DND-41 (cell line): ENCODE measurements around the gene SGMS1.

Source experiments
- ATAC-seq: fragments of 200-7000 bp; cut with Tn5 transposase; 3 replicates; pipeline ENCODE4 v1.9.1; 2021; ENCODE audit warnings: low read depth; ENCODE audit not compliant: insufficient read depth
- DNase-seq: peaks from one replicate; pipeline ENCODE4 v3.0.0-alpha.2; 2020
- H2AFZ ChIP-seq: 2 replicates; pipeline ENCODE4 v1.6.0; 2012; ENCODE audit warnings: low read depth, low read length
- H3K27ac ChIP-seq: 2 replicates; pipeline ENCODE4 v1.5.1; 2012; ENCODE audit warnings: low read length, inconsistent platforms
- H3K27me3 ChIP-seq: fragments of 200-600 bp; sonication (generic); 2 replicates; pipeline ENCODE4 v1.6.0; 2012; ENCODE audit warnings: low read length, mild to moderate bottlenecking, inconsistent platforms; ENCODE audit not compliant: insufficient read depth, poor library complexity
- H3K36me3 ChIP-seq: 2 replicates; pipeline ENCODE4 v1.5.1; 2012; ENCODE audit warnings: low read length, inconsistent platforms; ENCODE audit not compliant: insufficient read depth
- H3K4me1 ChIP-seq: 2 replicates; pipeline ENCODE4 v1.5.1; 2012; ENCODE audit warnings: mild to moderate bottlenecking, low read length; ENCODE audit not compliant: insufficient read depth
- H3K4me2 ChIP-seq: 2 replicates; pipeline ENCODE4 v1.6.0; 2012; ENCODE audit warnings: mild to moderate bottlenecking, moderate library complexity, low read length, inconsistent platforms; ENCODE audit not compliant: insufficient read depth
- H3K4me3 ChIP-seq, 2 experiments: fragments of 200-600 bp in 1 of 2; shearing (Covaris generic) in 1 of 2; 2 replicates each; pipeline ENCODE4 v1.5.1; 2012 to 2016; ENCODE audit warnings: inconsistent platforms in 2 of 2, low read length in 2 of 2, mild to moderate bottlenecking in 2 of 2, low read depth in 1 of 2, moderate library complexity in 1 of 2
- H3K79me2 ChIP-seq: 2 replicates; pipeline ENCODE4 v1.6.0; 2012; ENCODE audit warnings: low read length, inconsistent platforms; ENCODE audit not compliant: insufficient read depth
- H3K9ac ChIP-seq: 2 replicates; pipeline ENCODE4 v1.6.0; 2012; ENCODE audit warnings: low read depth, mild to moderate bottlenecking, inconsistent platforms, low read length, moderate library complexity
- H3K9me3 ChIP-seq: 2 replicates; pipeline ENCODE4 v1.5.1; 2012; ENCODE audit warnings: low read length, moderate library complexity, mild to moderate bottlenecking, inconsistent platforms; ENCODE audit not compliant: insufficient read depth, severe bottlenecking
- H4K20me1 ChIP-seq: 2 replicates; pipeline ENCODE4 v1.6.0; 2012; ENCODE audit warnings: low read length; ENCODE audit not compliant: insufficient read depth
- EZH2 ChIP-seq: IDR thresholded peaks from 3 replicates; pipeline ENCODE4 v1.6.1; 2012; ENCODE audit warnings: borderline replicate concordance, low read depth, mild to moderate bottlenecking, moderate library complexity, low read length, inconsistent platforms; ENCODE audit not compliant: severe bottlenecking
- TF ChIP-seq, protein P1 (sequence below): IDR thresholded peaks from 2 replicates; pipeline ENCODE4 v1.5.1; 2012; ENCODE audit warnings: borderline replicate concordance, low read length, moderate library complexity, mild to moderate bottlenecking; ENCODE audit not compliant: poor library complexity, severe bottlenecking; ENCODE audit errors: extremely low read depth

SGMS1 gene

DNA sequence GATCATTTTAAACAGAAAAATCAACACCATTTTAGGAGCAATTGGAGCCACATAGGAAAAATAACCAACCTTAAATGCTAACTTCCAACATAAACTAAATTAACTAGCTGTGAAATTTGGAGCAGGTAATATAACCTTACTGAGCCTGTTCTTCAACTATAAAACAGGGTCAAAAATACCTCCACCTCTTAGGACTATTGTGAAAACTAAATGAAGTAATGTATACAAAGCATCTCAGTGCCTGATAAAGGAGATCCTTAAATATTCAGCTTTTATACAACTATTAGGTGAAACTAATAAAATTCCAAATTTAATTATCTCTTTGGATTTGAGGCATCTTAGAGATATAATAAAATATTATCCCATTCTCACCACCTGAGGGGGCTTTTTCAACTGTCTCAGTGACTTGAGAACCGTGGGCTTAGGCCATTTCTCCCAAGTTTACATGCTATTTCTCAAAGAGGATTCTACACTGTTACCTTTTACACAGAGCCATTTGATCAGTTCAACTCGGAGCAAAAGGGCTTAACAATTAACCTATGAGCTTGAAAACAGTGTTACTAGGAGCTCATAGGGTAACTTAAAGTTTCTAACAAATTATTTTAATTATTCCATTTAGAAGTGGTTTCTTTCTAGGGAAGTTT lies 207.5 kb downstream of the SGMS1 start:
- H3K27ac ChIP-seq, result no peak overlapping the region
- no peaks in the 10 kb centered on the region for H3K4me1 ChIP-seq
- ATAC-seq (no peak), DNase-seq (no peak)
- no peaks in the 10 kb centered on the region for H3K79me2 ChIP-seq
- no peak overlapping the region for H3K9ac ChIP-seq
- no peaks in the 10 kb centered on the region for H3K36me3 ChIP-seq
- H3K4me3 ChIP-seq, result no peak overlapping the region
- TF ChIP-seq, protein P1, sequence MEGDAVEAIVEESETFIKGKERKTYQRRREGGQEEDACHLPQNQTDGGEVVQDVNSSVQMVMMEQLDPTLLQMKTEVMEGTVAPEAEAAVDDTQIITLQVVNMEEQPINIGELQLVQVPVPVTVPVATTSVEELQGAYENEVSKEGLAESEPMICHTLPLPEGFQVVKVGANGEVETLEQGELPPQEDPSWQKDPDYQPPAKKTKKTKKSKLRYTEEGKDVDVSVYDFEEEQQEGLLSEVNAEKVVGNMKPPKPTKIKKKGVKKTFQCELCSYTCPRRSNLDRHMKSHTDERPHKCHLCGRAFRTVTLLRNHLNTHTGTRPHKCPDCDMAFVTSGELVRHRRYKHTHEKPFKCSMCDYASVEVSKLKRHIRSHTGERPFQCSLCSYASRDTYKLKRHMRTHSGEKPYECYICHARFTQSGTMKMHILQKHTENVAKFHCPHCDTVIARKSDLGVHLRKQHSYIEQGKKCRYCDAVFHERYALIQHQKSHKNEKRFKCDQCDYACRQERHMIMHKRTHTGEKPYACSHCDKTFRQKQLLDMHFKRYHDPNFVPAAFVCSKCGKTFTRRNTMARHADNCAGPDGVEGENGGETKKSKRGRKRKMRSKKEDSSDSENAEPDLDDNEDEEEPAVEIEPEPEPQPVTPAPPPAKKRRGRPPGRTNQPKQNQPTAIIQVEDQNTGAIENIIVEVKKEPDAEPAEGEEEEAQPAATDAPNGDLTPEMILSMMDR, result no peak
- no peak for TF ChIP-seq EZH2
- no peaks in the 10 kb centered on the region for H3K27me3 ChIP-seq
- no peaks in the 10 kb centered on the region for H4K20me1 ChIP-seq
- no peak overlapping the region for H2AFZ ChIP-seq
- H3K9me3 ChIP-seq, result no peaks in the 10 kb centered on the region
- no peak overlapping the region for H3K4me2 ChIP-seq

DNA sequence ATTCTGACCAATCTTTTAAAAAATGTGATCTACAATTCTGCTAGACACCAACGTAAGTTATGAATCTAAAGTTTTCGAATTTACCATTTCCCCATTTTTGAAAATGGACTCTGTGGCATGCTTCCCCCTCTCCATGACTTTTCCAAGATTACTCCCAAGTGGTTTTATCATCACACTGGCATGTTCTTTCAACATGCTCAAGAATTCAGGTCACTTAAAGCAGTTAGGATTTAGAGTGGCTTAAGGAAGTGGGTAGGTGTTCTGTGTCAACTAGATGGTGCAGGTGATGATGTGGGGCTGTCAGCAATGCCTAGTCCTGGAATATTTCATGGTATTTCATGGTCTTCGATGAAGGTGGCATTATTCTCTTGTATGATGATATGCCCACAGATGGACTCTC lies 208.5 kb downstream of the SGMS1 start:
- ATAC-seq (no peak), DNase-seq (no peak)
- H3K4me2 ChIP-seq, result no peak overlapping the region
- H3K4me3 ChIP-seq, result no peak overlapping the region
- no peak overlapping the region for H3K27ac ChIP-seq
- H3K27me3 ChIP-seq, result no peaks in the 10 kb centered on the region
- H3K4me1 ChIP-seq, result no peaks in the 10 kb centered on the region
- TF ChIP-seq EZH2, result no peak
- TF ChIP-seq, protein P1, result no peak
- H3K79me2 ChIP-seq, result no peaks in the 10 kb centered on the region
- no peak overlapping the region for H2AFZ ChIP-seq
- H3K9ac ChIP-seq, result no peak overlapping the region
- no peaks in the 10 kb centered on the region for H4K20me1 ChIP-seq
- no peaks in the 10 kb centered on the region for H3K36me3 ChIP-seq
- H3K9me3 ChIP-seq, result no peaks in the 10 kb centered on the region

DNA sequence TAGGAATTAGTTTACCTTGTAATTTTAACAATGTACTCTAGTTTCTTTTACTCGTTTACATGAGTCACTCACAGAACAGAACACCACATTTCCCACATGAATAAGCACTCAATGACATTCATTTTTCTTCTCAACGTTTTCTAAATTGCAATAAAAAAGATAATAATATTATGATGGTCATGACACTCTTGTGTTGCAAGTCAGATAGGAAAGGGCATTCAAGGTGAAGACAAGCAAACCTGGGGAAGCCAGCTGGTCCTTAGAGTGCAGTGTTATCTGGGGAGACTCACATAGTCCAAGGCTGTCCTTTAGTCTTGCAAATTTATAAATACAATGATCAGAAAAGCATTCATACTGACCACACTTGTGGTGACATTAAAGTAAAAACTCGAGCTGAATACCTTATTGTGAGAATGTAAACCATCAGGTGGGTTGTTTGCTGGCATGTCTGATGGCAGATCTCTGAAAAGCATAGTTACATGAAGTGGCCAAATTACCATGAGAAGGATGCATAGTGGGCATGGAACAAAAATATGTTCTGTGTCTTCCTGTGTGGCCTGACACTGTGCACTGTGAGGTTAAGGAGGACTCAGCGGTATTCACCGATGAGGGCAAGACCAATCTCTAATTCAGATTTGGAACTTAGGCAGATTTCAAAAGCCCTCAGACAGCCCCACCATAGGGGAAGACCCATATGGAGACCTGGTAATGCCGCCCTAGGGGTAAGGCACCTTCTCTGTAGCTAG lies 213.5 kb downstream of the SGMS1 start:
- Histone ChIP-seq H3K36me3 (no peaks in the 10 kb centered on the region), H3K9ac (no peak overlapping the region), H3K79me2 (no peaks in the 10 kb centered on the region), H3K27ac (no peak overlapping the region), H3K9me3 (no peaks in the 10 kb centered on the region), H4K20me1 (no peaks in the 10 kb centered on the region), H2AFZ (no peak overlapping the region), H3K27me3 (no peaks in the 10 kb centered on the region), H3K4me3 (no peak overlapping the region), H3K4me1 (no peaks in the 10 kb centered on the region), H3K4me2 (no peak overlapping the region)
- no peak for ATAC-seq
- TF ChIP-seq EZH2, result no peak
- TF ChIP-seq, protein P1, result no peak
- DNase-seq, result no peak
